ENCODE results near the gene C1QTNF9B.
"Not testable (repeated sequence)": the region's sequence is repeated elsewhere in the genome, so short reads cannot be mapped to it uniquely, and the experiment has no call there.

C1QTNF9B gene

GRCh38 chr13:23897452-23897919 lies at the start of gene C1QTNF9B:
Gene C1QTNF9B, minus strand, starts transcription at chr13:23897502.
- DNase-seq (ENCODE audit: low spot score), result not testable (repeated sequence)
- in situ Hi-C loops (cut with MboI; ENCODE audit: low pct_unique_long_range_greater_than_20kb, low sequenced_read_pairs, unreplicated experiment), result loop anchor here (25.0 kb wide), 1 partner anchor 535 kb away; no protein-coding TSS in a partner anchor

DNA sequence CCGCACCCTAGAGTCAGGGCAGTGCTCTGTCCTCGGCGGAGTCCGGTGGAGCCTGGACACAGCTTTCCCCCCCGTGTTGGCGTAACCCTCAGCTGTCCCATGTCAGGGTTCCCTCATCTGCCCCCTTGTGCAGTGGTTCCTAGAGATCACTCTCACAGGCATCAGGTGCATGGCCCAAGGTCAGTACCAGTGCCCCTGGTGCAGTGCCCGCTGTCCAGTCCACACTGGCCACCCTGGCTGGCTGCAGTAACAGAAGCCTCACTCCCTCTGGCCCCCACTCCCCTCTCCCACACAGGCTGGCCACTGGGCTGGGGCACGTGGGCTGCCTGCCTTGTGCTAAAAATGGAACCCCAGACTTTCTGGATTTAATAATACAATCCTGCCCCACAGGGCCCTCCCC lies 49.6 kb upstream of the C1QTNF9B start:
- in situ Hi-C loops (cut with MboI; ENCODE audit: low pct_unique_long_range_greater_than_20kb, low sequenced_read_pairs, unreplicated experiment), result no loop called here
- no peak for TF ChIP-seq CTCF (IDR thresholded peaks at IDR 0.05; ENCODE audit: extremely low read depth, insufficient read depth, missing control alignments)

GRCh38 chr13:23946067-23946466 lies 48.8 kb upstream of the C1QTNF9B start:
- no peak for TF ChIP-seq CTCF (IDR thresholded peaks at IDR 0.05; ENCODE audit: extremely low read depth, insufficient read depth, missing control alignments)
- in situ Hi-C loops (cut with MboI; ENCODE audit: low pct_unique_long_range_greater_than_20kb, low sequenced_read_pairs, unreplicated experiment), result no loop called here
- no peak for DNase-seq (ENCODE audit: low spot score)

More for the DNA sequence above, 49.6 kb upstream of the C1QTNF9B start:
- DNase-seq (ENCODE audit: low spot score), result no peak

DNA sequence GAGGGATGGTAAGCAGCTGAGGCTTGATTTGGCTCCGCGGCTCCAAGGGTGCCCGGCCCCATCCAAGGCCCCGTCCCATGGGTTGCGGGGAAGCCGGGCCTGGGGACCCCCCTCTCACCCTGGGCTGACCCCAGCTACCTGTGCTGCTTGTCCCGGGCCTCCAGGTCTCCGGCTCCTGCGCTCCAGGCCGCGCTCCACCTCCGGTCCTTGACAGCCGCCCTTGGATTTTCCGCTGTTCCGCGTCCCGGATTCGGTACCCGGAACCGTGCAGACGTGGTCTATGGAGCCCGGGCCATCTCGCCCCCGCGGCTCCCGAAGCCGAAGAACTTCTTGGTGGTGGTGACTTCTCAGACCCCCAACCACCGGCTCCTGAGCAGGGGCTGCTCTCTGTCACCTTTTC lies 48.3 kb upstream of the C1QTNF9B start:
- no peak for DNase-seq (ENCODE audit: low spot score)
- in situ Hi-C loops (cut with MboI; ENCODE audit: low pct_unique_long_range_greater_than_20kb, low sequenced_read_pairs, unreplicated experiment), result no loop called here
- no peak for TF ChIP-seq CTCF (IDR thresholded peaks at IDR 0.05; ENCODE audit: extremely low read depth, insufficient read depth, missing control alignments)

DNA sequence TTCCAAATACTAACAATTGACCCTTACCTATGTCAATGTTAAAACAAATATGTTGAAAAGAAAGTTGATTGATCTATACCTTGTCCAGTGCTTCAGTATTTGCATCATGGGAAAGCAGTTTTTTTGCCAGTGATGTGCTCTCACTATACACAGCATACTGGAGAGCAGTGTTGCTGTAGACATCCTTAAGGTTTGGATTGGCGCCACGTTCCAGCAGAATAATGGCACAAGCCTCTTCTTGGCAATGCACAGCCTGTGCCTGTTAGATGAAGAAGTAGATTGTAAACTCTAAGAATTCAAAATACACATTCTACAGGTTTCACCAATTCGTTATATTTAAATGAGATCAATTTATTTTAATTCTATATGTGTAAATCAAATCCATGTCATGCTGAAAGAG lies 43.9 kb upstream of the C1QTNF9B start:
- TF ChIP-seq CTCF (IDR thresholded peaks at IDR 0.05; ENCODE audit: extremely low read depth, insufficient read depth, missing control alignments), result no peak
- no peak for DNase-seq (ENCODE audit: low spot score)
- in situ Hi-C loops (cut with MboI; ENCODE audit: low pct_unique_long_range_greater_than_20kb, low sequenced_read_pairs, unreplicated experiment), result no loop called here

DNA sequence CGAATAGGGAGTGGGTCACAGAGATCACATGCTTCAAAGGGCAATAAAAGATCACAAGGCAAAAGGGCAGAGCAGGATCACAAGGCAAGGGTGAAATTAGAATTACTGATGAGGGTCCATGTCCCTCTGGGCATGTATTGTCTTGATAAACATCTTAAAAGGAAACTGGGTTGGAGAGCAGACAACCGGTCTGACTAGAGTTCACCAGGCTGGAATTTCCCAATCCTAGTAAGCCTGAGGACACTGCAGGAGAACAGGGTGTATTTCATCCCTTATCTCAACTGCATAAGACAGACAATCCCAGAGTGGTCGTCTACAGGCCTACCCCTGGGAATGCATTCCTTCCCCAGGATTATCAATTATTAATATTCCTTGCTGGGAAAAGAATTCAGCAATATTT lies 42.4 kb upstream of the C1QTNF9B start:
- in situ Hi-C loops (cut with MboI; ENCODE audit: low pct_unique_long_range_greater_than_20kb, low sequenced_read_pairs, unreplicated experiment); DNase-seq (ENCODE audit: low spot score): not testable (repeated sequence)

DNA sequence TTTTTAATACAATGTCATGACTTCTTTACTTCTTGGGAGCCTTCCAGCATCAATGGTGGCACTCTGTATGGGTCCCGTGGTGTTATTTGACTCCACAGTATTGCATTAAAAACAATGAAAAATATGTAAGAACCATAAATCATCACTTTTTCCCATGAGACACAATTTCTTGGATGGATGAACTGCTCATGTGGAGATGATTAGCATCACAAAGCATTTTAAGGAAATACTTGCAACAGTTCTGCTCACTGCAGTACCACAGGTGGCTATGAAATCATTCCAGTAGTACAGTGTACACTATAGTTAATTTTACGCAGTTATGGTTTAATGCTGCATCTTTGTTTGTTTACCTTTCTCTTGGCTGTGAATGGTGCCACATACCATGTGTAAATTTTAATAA lies 37.2 kb upstream of the C1QTNF9B start:
- no peak for TF ChIP-seq CTCF (IDR thresholded peaks at IDR 0.05; ENCODE audit: extremely low read depth, insufficient read depth, missing control alignments)
- no peak for DNase-seq (ENCODE audit: low spot score)
- in situ Hi-C loops (cut with MboI; ENCODE audit: low pct_unique_long_range_greater_than_20kb, low sequenced_read_pairs, unreplicated experiment), result no loop called here

DNA sequence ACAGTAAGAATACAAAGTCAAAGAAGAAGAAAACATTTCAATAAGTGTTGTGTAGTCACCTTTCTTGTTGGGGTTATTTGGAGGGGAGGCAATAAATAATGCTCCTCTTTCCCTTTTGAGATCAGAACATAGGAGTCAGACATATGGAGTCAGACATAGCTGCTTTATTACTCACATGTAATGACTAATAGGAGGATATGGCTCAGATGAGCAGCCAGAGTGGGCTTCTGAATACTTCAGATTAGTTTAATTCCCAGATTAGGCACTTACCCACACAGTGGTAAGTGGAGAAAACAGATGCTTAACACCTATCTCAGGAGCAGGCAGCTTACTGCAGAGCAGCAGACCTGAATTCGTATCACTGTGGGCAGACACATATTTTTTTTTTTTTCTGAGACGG lies 31.7 kb upstream of the C1QTNF9B start:
- no peak for TF ChIP-seq CTCF (IDR thresholded peaks at IDR 0.05; ENCODE audit: extremely low read depth, insufficient read depth, missing control alignments)
- in situ Hi-C loops (cut with MboI; ENCODE audit: low pct_unique_long_range_greater_than_20kb, low sequenced_read_pairs, unreplicated experiment), result no loop called here
- DNase-seq (ENCODE audit: low spot score), result no peak
